Chondrocyte (in vitro differentiated cells): ENCODE measurements around the gene C13orf46. TPM values are rescaled to one million over a fixed set of nuclear protein-coding genes. Genes with fewer than 3 reads are reported as not detected.

Experiments
- DNase-seq: peaks from one replicate; pipeline ENCODE4 v3.0.0; 2021; ENCODE audit warnings: mixed read lengths, low spot score
- H3K27ac Mint-ChIP-seq: one replicate; pipeline ENCODE4 v1.8.0; 2021; ENCODE audit warnings: mild to moderate bottlenecking, moderate library complexity, mixed read lengths; ENCODE audit not compliant: unreplicated experiment
- H3K27me3 Mint-ChIP-seq: 2 replicates; pipeline ENCODE4 v1.8.0; 2021; ENCODE audit warnings: low read depth, mixed read lengths
- H3K36me3 Mint-ChIP-seq: 2 replicates; pipeline ENCODE4 v1.8.0; 2021; ENCODE audit warnings: low read depth, mixed read lengths
- H3K4me1 Mint-ChIP-seq: 2 replicates; pipeline ENCODE4 v1.8.0; 2021; ENCODE audit warnings: low read depth, mild to moderate bottlenecking, mixed read lengths
- H3K4me3 Mint-ChIP-seq: one replicate; pipeline ENCODE4 v1.8.0; 2021; ENCODE audit warnings: mild to moderate bottlenecking, moderate library complexity, mixed read lengths; ENCODE audit not compliant: unreplicated experiment
- H3K9me3 Mint-ChIP-seq: 2 replicates; pipeline ENCODE4 v1.8.0; 2021; ENCODE audit warnings: low read depth, mixed read lengths
- CTCF ChIP-seq: fragments of 200-600 bp; sonication (generic); IDR thresholded peaks from 2 replicates; pipeline ENCODE4 v1.5.0; 2021; ENCODE audit warnings: antibody characterized with exemption, mild to moderate bottlenecking, moderate library complexity
- total RNA-seq: library from RNA; stranded (reverse); gene quantifications from 3 replicates; pipeline ENCODE4 v1.2.1, GENCODE V29; 2021

Gene C13orf46
- total RNA-seq, 1 donor from 2014 or later, result 2.2 TPM

- Mint-ChIP-seq H3K4me3 (no peak overlapping the region), H3K27ac (no peak overlapping the region), H3K4me1 (no peaks in the 10 kb centered on the region), H3K9me3 (peaks cover 18% of the 10 kb centered on the region), H3K36me3 (peaks cover 8% of the 10 kb centered on the region), H3K27me3 (no peaks in the 10 kb centered on the region)
- DNase-seq, result no peak
- TF ChIP-seq CTCF, result no peak
These were observed 52.1 kb downstream of the C13orf46 start for GRCh38 chr13:113921763-113922162.

- peaks cover 8% of the 10 kb centered on the region for H3K36me3 Mint-ChIP-seq
- TF ChIP-seq CTCF, result no peak
- no peaks in the 10 kb centered on the region for H3K4me1 Mint-ChIP-seq
These were observed 53.1 kb downstream of the C13orf46 start for GRCh38 chr13:113920606-113921286.

GRCh38 chr13:113919761-113920559 lies 53.9 kb downstream of the C13orf46 start:
- Mint-ChIP-seq H3K4me3 (no peak overlapping the region), H3K9me3 (peaks cover 18% of the 10 kb centered on the region), H3K4me1 (no peaks in the 10 kb centered on the region), H3K36me3 (peaks cover 7% of the 10 kb centered on the region), H3K27ac (no peak overlapping the region), H3K27me3 (peaks cover 14% of the 10 kb centered on the region)
- TF ChIP-seq CTCF, result no peak
- no peak for DNase-seq

More at GRCh38 chr13:113920606-113921286, 53.1 kb downstream of the C13orf46 start:
- no peak for DNase-seq
- Mint-ChIP-seq H3K27ac (no peak overlapping the region), H3K27me3 (peaks cover 7% of the 10 kb centered on the region), H3K9me3 (peaks cover 18% of the 10 kb centered on the region), H3K4me3 (no peak overlapping the region)

- peaks cover 18% of the 10 kb centered on the region for H3K9me3 Mint-ChIP-seq
- DNase-seq, result no peak
- H3K27me3 Mint-ChIP-seq, result peaks cover 17% of the 10 kb centered on the region
- H3K27ac Mint-ChIP-seq, result no peak overlapping the region
- H3K4me1 Mint-ChIP-seq, result no peaks in the 10 kb centered on the region
- no peak for TF ChIP-seq CTCF
- peaks cover 6% of the 10 kb centered on the region for H3K36me3 Mint-ChIP-seq
- H3K4me3 Mint-ChIP-seq, result no peak overlapping the region
These were observed 54.7 kb downstream of the C13orf46 start for GRCh38 chr13:113918981-113919701.

GRCh38 chr13:113918580-113918979 lies 55.3 kb downstream of the C13orf46 start:
- H3K4me3 Mint-ChIP-seq, result no peak overlapping the region
- peaks cover 20% of the 10 kb centered on the region for H3K27me3 Mint-ChIP-seq
- H3K9me3 Mint-ChIP-seq, result peaks cover 18% of the 10 kb centered on the region
- H3K27ac Mint-ChIP-seq, result no peak overlapping the region
- DNase-seq, result no peak
- TF ChIP-seq CTCF, result no peak
- H3K4me1 Mint-ChIP-seq, result no peaks in the 10 kb centered on the region
- peaks cover 6% of the 10 kb centered on the region for H3K36me3 Mint-ChIP-seq
